GM13977 (cell line): ENCODE results near the gene SACM1L.

ENCODE experiments used
- DNase-seq: peaks from one replicate; pipeline ENCODE4 v3.0.0; 2012; ENCODE audit warnings: low spot score
- CTCF ChIP-seq: IDR thresholded peaks from 2 replicates; pipeline ENCODE4 v1.5.1; 2012; ENCODE audit warnings: mild to moderate bottlenecking, control low read depth; ENCODE audit not compliant: insufficient read depth; ENCODE audit errors: extremely low read depth, missing control alignments
- in situ Hi-C: fragments of 300-500 bp; cut with MboI; formaldehyde crosslinking; loops from one replicate; pipeline ENCODE4 v1.12.0; 2022; ENCODE audit warnings: low sequenced_read_pairs, low pct_unique_long_range_greater_than_20kb, mixed read lengths, inconsistent platforms; ENCODE audit not compliant: unreplicated experiment

The SACM1L gene

GRCh38 chr3:45739991-45740390 is 50.8 kb downstream of the SACM1L start:
- in situ Hi-C loops: no loop called here
- TF ChIP-seq CTCF: no peak

DNA sequence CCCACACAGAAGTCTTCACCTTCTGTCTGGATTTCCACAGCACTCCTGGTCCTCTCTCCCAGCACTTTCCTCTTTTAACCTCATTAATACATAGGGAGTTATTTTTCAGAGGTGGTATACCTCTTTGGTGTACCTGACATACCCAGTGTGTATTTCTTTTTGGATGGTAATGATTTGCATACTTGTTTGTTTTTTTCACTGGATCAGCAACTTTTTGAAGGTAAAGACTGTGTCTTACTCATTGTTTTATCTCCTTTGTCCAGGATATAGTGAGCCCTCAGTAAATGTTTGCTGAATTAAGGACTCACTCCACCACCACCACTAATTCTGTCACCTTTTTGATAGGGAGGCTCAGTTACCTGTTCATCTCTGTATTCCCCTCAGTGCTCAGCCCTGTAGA is 52.1 kb downstream of the SACM1L start:
- no peak for TF ChIP-seq CTCF
- no peak for DNase-seq
- in situ Hi-C loops: no loop called here

More at GRCh38 chr3:45739991-45740390, 50.8 kb downstream of the SACM1L start:
- no peak for DNase-seq

DNA sequence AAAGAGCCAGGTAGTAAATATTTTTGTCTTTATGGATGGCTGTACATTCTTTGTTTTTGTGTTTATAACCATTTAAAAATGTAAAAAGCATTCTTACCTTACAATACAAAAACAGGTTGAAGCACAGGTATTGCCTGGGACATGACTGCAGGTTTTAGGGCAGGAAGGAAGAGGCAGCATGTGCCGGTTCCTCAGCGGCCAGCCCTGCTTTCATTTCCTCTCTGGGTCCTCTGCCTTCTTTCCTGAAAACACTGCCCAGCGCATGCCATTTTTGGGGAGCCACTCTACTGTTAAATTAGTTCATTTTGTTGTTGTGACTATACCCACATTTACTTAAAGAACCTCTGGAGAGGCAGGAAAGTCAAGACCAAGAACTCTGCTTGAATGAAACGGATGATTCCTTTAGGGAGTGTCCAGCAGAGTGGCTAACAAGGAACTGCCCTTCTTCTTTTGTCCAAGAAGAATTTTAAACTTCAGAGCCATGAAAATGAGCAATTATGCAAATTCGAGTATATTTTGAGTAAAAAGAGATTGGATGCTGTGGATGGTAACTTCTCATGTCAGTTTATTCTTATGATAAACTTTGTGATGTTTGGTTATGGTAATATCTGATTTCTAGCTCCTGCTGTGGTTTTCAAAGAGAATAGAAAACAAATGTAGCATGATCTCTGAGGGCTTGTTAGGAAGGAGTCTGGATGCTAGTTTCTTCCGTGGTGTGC is 52.7 kb downstream of the SACM1L start:
- no peak for DNase-seq

GRCh38 chr3:45742461-45743089 is 53.4 kb downstream of the SACM1L start:
- TF ChIP-seq CTCF: no peak
- in situ Hi-C loops: no loop called here
- no peak for DNase-seq

More for the DNA sequence above, 52.7 kb downstream of the SACM1L start:
- in situ Hi-C loops: no loop called here
- TF ChIP-seq CTCF: no peak

DNA sequence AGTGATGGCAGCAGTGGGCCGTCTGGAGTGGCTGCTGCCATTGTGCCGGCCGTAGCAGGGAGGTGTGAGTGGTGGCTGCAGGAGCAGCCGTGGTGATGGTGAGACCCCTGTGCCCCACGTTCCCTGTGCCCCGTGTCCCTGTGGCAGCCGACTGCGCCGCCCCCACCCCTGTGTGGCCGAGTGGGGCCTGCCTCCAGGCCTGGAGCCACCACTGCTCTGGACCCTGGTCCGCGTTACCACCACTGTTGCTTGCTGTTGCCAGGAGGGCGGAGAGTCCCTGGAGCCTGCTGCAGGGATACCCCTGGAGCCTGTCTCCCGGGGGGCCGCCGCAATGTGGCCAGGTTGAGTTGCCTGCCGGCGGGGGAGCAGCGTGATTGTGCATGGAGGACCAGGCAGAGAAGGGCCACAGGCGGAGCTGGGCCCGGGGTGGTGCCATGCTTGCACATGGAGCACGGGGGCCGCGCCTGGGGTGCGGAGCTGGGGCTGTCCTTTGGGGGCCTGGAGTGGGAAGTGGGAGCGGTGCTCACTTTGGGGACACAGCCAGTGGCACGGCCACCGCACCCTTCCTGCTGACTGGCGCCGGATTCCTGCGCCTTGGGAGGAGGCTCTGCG is 57.1 kb downstream of the SACM1L start:
- in situ Hi-C loops: no loop called here
- DNase-seq: no peak
- no peak for TF ChIP-seq CTCF

GRCh38 chr3:45746777-45747622 is 57.8 kb downstream of the SACM1L start:
- in situ Hi-C loops: no loop called here
- DNase-seq: no peak

More at GRCh38 chr3:45746777-45747622, 57.8 kb downstream of the SACM1L start:
- no peak for TF ChIP-seq CTCF
